Mesendoderm (in vitro differentiated cells): ENCODE measurements around the gene SPINK7.
"Not testable (repeated sequence)": the region's sequence is repeated elsewhere in the genome, so short reads cannot be mapped to it uniquely, and the experiment has no call there.

Experiments
- DNase-seq: peaks from one replicate; pipeline ENCODE4 v3.0.0; 2013
- H2AK5ac ChIP-seq: 2 replicates; pipeline ENCODE4 v1.6.1; 2013; ENCODE audit warnings: low read length, inconsistent platforms
- H2BK120ac ChIP-seq: 2 replicates; pipeline ENCODE4 v1.6.1; 2013; ENCODE audit warnings: low read depth, mild to moderate bottlenecking, low read length, moderate library complexity, mixed read lengths
- H2BK15ac ChIP-seq: replicated peaks from 2 replicates; pipeline ENCODE4 v1.6.1; 2013; ENCODE audit warnings: low read depth, mild to moderate bottlenecking, moderate library complexity
- H2BK5ac ChIP-seq: 2 replicates; pipeline ENCODE4 v1.6.1; 2013; ENCODE audit warnings: low read length, inconsistent platforms
- H3K18ac ChIP-seq: 2 replicates; pipeline ENCODE4 v1.6.1; 2013; ENCODE audit warnings: mild to moderate bottlenecking, low read length, mixed read lengths
- H3K23ac ChIP-seq: one replicate; pipeline ENCODE4 v1.6.1; 2013; ENCODE audit warnings: low read length
- H3K27ac ChIP-seq: 2 replicates; pipeline ENCODE4 v1.5.1; 2013; ENCODE audit warnings: low read depth, mild to moderate bottlenecking, inconsistent platforms, low read length, moderate library complexity
- H3K27me3 ChIP-seq: 2 replicates; pipeline ENCODE4 v1.6.1; 2013; ENCODE audit warnings: low read length, control low read depth, mild to moderate bottlenecking, inconsistent platforms; ENCODE audit not compliant: insufficient read depth, poor library complexity
- H3K36me3 ChIP-seq: 2 replicates; pipeline ENCODE4 v1.6.1; 2013; ENCODE audit warnings: low read length, inconsistent platforms; ENCODE audit not compliant: control insufficient read depth, insufficient read depth
- H3K4ac ChIP-seq: one replicate; pipeline ENCODE4 v1.6.1; 2013; ENCODE audit warnings: low read depth, mild to moderate bottlenecking, low read length, moderate library complexity
- H3K4me1 ChIP-seq: 2 replicates; pipeline ENCODE4 v1.6.1; 2013; ENCODE audit warnings: low read depth, low read length, inconsistent platforms; ENCODE audit not compliant: control insufficient read depth
- H3K4me2 ChIP-seq: 2 replicates; pipeline ENCODE4 v1.6.1; 2013; ENCODE audit warnings: low read length
- H3K4me3 ChIP-seq: 2 replicates; pipeline ENCODE4 v1.5.1; 2013; ENCODE audit warnings: mild to moderate bottlenecking, low read length
- H3K56ac ChIP-seq: one replicate; pipeline ENCODE4 v1.6.1; 2013; ENCODE audit warnings: low read length
- H3K79me1 ChIP-seq: 2 replicates; pipeline ENCODE4 v1.6.1; 2013; ENCODE audit warnings: low read length, inconsistent platforms
- H3K79me2 ChIP-seq: 2 replicates; pipeline ENCODE4 v1.6.1; 2013; ENCODE audit warnings: mild to moderate bottlenecking, low read length; ENCODE audit not compliant: control insufficient read depth, insufficient read depth
- H3K9ac ChIP-seq: 2 replicates; pipeline ENCODE4 v1.6.1; 2013; ENCODE audit warnings: low read length, inconsistent platforms
- H4K5ac ChIP-seq: one replicate; pipeline ENCODE4 v1.6.1; 2013; ENCODE audit warnings: low read length
- H4K8ac ChIP-seq: one replicate; pipeline ENCODE4 v1.6.1; 2013; ENCODE audit warnings: low read depth, mild to moderate bottlenecking, control low read depth, low read length, moderate library complexity
- WGBS: extraction: QIAGEN DNeasy Blood & Tissue Kit; methylation state at CpG from one replicate; pipeline ENCODE4 v1.1.7; 2013; ENCODE audit warnings: low lambda C conversion rate, missing lambda C conversion rate; ENCODE audit not compliant: insufficient coverage; ENCODE audit errors: extremely low coverage; 5-methylcytosine and 5-hydroxymethylcytosine counted together

The SPINK7 gene

GRCh38 chr5:148314187-148314586 is 2.0 kb downstream of the SPINK7 start:
- H3K23ac ChIP-seq, result no peak overlapping the region
- no peak overlapping the region for H2BK5ac ChIP-seq
- H4K8ac ChIP-seq, result no peak overlapping the region
- H3K4me3 ChIP-seq, result no peak overlapping the region
- H3K27me3 ChIP-seq, result no peaks in the 10 kb centered on the region
- H4K5ac ChIP-seq, result no peak overlapping the region
- no peak overlapping the region for H3K56ac ChIP-seq
- no peak overlapping the region for H2BK15ac ChIP-seq
- WGBS, result no CpG with 5 or more reads among the region's 2 CpGs
- H3K9ac ChIP-seq, result no peak overlapping the region
- no peak overlapping the region for H3K4ac ChIP-seq
- H3K79me1 ChIP-seq, result no peaks in the 10 kb centered on the region
- no peak overlapping the region for H3K4me2 ChIP-seq
- no peaks in the 10 kb centered on the region for H3K4me1 ChIP-seq
- no peaks in the 10 kb centered on the region for H3K79me2 ChIP-seq
- no peak overlapping the region for H3K27ac ChIP-seq
- DNase-seq, result no peak
- H2BK120ac ChIP-seq, result no peak overlapping the region
- no peak overlapping the region for H3K18ac ChIP-seq
- H2AK5ac ChIP-seq, result no peak overlapping the region
- H3K36me3 ChIP-seq, result no peaks in the 10 kb centered on the region

GRCh38 chr5:148314731-148315130 is 2.5 kb downstream of the SPINK7 start:
- Histone ChIP-seq H3K27ac (no peak overlapping the region), H3K4ac (no peak overlapping the region), H2BK120ac (no peak overlapping the region), H2AK5ac (no peak overlapping the region), H3K4me2 (no peak overlapping the region), H3K9ac (no peak overlapping the region), H3K4me1 (no peaks in the 10 kb centered on the region), H3K23ac (no peak overlapping the region), H3K36me3 (no peaks in the 10 kb centered on the region), H3K4me3 (no peak overlapping the region), H4K8ac (no peak overlapping the region), H3K79me2 (no peaks in the 10 kb centered on the region), H3K18ac (no peak overlapping the region), H3K79me1 (no peaks in the 10 kb centered on the region), H2BK15ac (no peak overlapping the region), H4K5ac (no peak overlapping the region), H3K27me3 (no peaks in the 10 kb centered on the region), H2BK5ac (no peak overlapping the region), H3K56ac (no peak overlapping the region)
- WGBS, result no CpG with 5 or more reads among the region's 4 CpGs
- DNase-seq, result no peak

GRCh38 chr5:148320011-148320963 is 8.1 kb downstream of the SPINK7 start:
- H3K79me1 ChIP-seq, H3K27ac ChIP-seq, H2BK5ac ChIP-seq, H3K36me3 ChIP-seq, H3K18ac ChIP-seq, H3K23ac ChIP-seq, H2BK15ac ChIP-seq, H3K79me2 ChIP-seq, H2AK5ac ChIP-seq, H3K27me3 ChIP-seq, H3K4me2 ChIP-seq, H3K4ac ChIP-seq, H3K4me1 ChIP-seq, H4K8ac ChIP-seq, H2BK120ac ChIP-seq, H4K5ac ChIP-seq: not testable (repeated sequence)
- Histone ChIP-seq H3K4me3 (peak overlapping the region; percentile 13), H3K9ac (peak overlapping the region; percentile 58), H3K56ac (peak overlapping the region; percentile 83)
- WGBS, result no CpG with 5 or more reads among the region's 42 CpGs
- DNase-seq, result peak; percentile 61

GRCh38 chr5:148333262-148333849 is 21.1 kb downstream of the SPINK7 start:
- no peaks in the 10 kb centered on the region for H3K36me3 ChIP-seq
- no peak overlapping the region for H3K4me2 ChIP-seq
- H3K9ac ChIP-seq, result no peak overlapping the region
- no peak overlapping the region for H4K8ac ChIP-seq
- no peak overlapping the region for H3K27ac ChIP-seq
- no CpG with 5 or more reads among the region's 4 CpGs for WGBS
- no peak overlapping the region for H2BK120ac ChIP-seq
- no peak overlapping the region for H4K5ac ChIP-seq
- H2AK5ac ChIP-seq, result no peak overlapping the region
- H2BK15ac ChIP-seq, result no peak overlapping the region
- no peak overlapping the region for H3K18ac ChIP-seq
- H3K79me1 ChIP-seq, result no peaks in the 10 kb centered on the region
- H3K4me3 ChIP-seq, result no peak overlapping the region
- no peak overlapping the region for H3K4ac ChIP-seq
- H3K4me1 ChIP-seq, result no peaks in the 10 kb centered on the region
- no peaks in the 10 kb centered on the region for H3K27me3 ChIP-seq
- no peak overlapping the region for H3K56ac ChIP-seq
- DNase-seq, result peak; percentile 4
- H3K79me2 ChIP-seq, result no peaks in the 10 kb centered on the region
- H3K23ac ChIP-seq, result no peak overlapping the region
- H2BK5ac ChIP-seq, result no peak overlapping the region

GRCh38 chr5:148335259-148335658 is 23.0 kb downstream of the SPINK7 start, which contains the start of gene SPINK9:
TSS of gene SPINK9 (plus strand) at chr5:148335559. CDS start at chr5:148335614, 55 bp downstream.
- H3K79me1 ChIP-seq, result no peaks in the 10 kb centered on the region
- no peak within 1 kb of the TSS for H2BK5ac ChIP-seq
- H2BK120ac ChIP-seq, result no peak within 1 kb of the TSS
- no peak within 1 kb of the TSS for H3K23ac ChIP-seq
- H3K4me2 ChIP-seq, result no peak within 1 kb of the TSS
- H3K79me2 ChIP-seq, result no peaks in the 10 kb centered on the region
- H3K18ac ChIP-seq, result no peak within 1 kb of the TSS
- H3K4ac ChIP-seq, result no peak within 1 kb of the TSS
- H3K4me3 ChIP-seq, result no peak within 1 kb of the TSS
- H4K8ac ChIP-seq, result no peak within 1 kb of the TSS
- WGBS, result no CpG with 5 or more reads among the region's 3 CpGs
- H3K4me1 ChIP-seq, result no peaks in the 10 kb centered on the region
- no peak for DNase-seq
- no peak within 1 kb of the TSS for H2BK15ac ChIP-seq
- H3K27me3 ChIP-seq, result no peaks in the 10 kb centered on the region
- no peak within 1 kb of the TSS for H3K56ac ChIP-seq
- H3K27ac ChIP-seq, result no peak within 1 kb of the TSS
- no peaks in the 10 kb centered on the region for H3K36me3 ChIP-seq
- no peak within 1 kb of the TSS for H4K5ac ChIP-seq
- no peak within 1 kb of the TSS for H2AK5ac ChIP-seq
- no peak within 1 kb of the TSS for H3K9ac ChIP-seq
